GM19452 (cell line): ENCODE measurements around the gene TMEM209.
"Not testable (repeated sequence)": the region's sequence is repeated elsewhere in the genome, so short reads cannot be mapped to it uniquely, and the experiment has no call there.

ENCODE experiments used
- ATAC-seq: cut with Tn5 transposase; IDR thresholded peaks from one replicate; pipeline ENCODE4 v1.9.1; 2021; ENCODE audit not compliant: unreplicated experiment

Gene TMEM209

GRCh38 chr7:130129011-130129411 is 76.2 kb downstream of the TMEM209 start:
- ATAC-seq = no peak

GRCh38 chr7:130127821-130128317 is 77.3 kb downstream of the TMEM209 start:
- ATAC-seq = no peak

GRCh38 chr7:130127404-130127803 is 77.8 kb downstream of the TMEM209 start:
- no peak for ATAC-seq

- ATAC-seq = not testable (repeated sequence)
Measured at GRCh38 chr7:130126840-130127239, 78.4 kb downstream of the TMEM209 start.

GRCh38 chr7:130124711-130125110 is 80.5 kb downstream of the TMEM209 start:
- ATAC-seq = no peak

- ATAC-seq = no peak
Measured at GRCh38 chr7:130123501-130123900, 81.7 kb downstream of the TMEM209 start.

- no peak for ATAC-seq
Measured at GRCh38 chr7:130118801-130119200, 86.4 kb downstream of the TMEM209 start.

- no peak for ATAC-seq
Measured at GRCh38 chr7:130118294-130118693, 86.9 kb downstream of the TMEM209 start.

- ATAC-seq = no peak
Measured at GRCh38 chr7:130114776-130115175, 90.4 kb downstream of the TMEM209 start.
